Measurements from ENCODE around the gene BRSK2.

The BRSK2 gene

GRCh38 chr11:1456176-1456575, 66.4 kb downstream of the BRSK2 start:
- Histone ChIP-seq H3K36me3 (ENCODE audit: control insufficient read depth, insufficient read depth, low read length) (no peaks in the 10 kb centered on the region), H3K9me3 (ENCODE audit: control insufficient read depth, low read length) (no peaks in the 10 kb centered on the region), H3K27ac (ENCODE audit: low read depth, low read length, severe bottlenecking) (no peak overlapping the region), H3K4me3 (ENCODE audit: extremely low read depth, insufficient read depth, low read length, poor library complexity, severe bottlenecking) (no peak overlapping the region), H3K4me1 (ENCODE audit: control insufficient read depth, insufficient read depth, low read length, poor library complexity, severe bottlenecking) (no peaks in the 10 kb centered on the region)
- 94 to 95% methylated on average over 22 of the region's 22 CpGs for WGBS, 2 experiments (ENCODE audit: insufficient coverage in 2 of 2)

- Histone ChIP-seq H3K4me3 (ENCODE audit: extremely low read depth, insufficient read depth, low read length, poor library complexity, severe bottlenecking) (no peak overlapping the region), H3K9me3 (ENCODE audit: control insufficient read depth, low read length) (no peaks in the 10 kb centered on the region), H3K4me1 (ENCODE audit: control insufficient read depth, insufficient read depth, low read length, poor library complexity, severe bottlenecking) (no peaks in the 10 kb centered on the region), H3K36me3 (ENCODE audit: control insufficient read depth, insufficient read depth, low read length) (no peaks in the 10 kb centered on the region), H3K27ac (ENCODE audit: low read depth, low read length, severe bottlenecking) (no peak overlapping the region)
- 96% methylated on average over 41 to 43 of the region's 44 CpGs for WGBS, 2 experiments (ENCODE audit: insufficient coverage in 2 of 2)
Observed at GRCh38 chr11:1456596-1457325, 67.0 kb downstream of the BRSK2 start.

- Histone ChIP-seq H3K4me1 (ENCODE audit: control insufficient read depth, insufficient read depth, low read length, poor library complexity, severe bottlenecking) (no peaks in the 10 kb centered on the region), H3K27ac (ENCODE audit: low read depth, low read length, severe bottlenecking) (no peak overlapping the region), H3K4me3 (ENCODE audit: extremely low read depth, insufficient read depth, low read length, poor library complexity, severe bottlenecking) (no peak overlapping the region), H3K36me3 (ENCODE audit: control insufficient read depth, insufficient read depth, low read length) (no peaks in the 10 kb centered on the region), H3K9me3 (ENCODE audit: control insufficient read depth, low read length) (no peaks in the 10 kb centered on the region)
- 93 to 95% methylated on average over 7 to 9 of the region's 13 CpGs for WGBS, 2 experiments (ENCODE audit: insufficient coverage in 2 of 2)
Observed at GRCh38 chr11:1457326-1457680, 67.6 kb downstream of the BRSK2 start.

GRCh38 chr11:1457856-1458255, 68.1 kb downstream of the BRSK2 start:
- Histone ChIP-seq H3K4me1 (ENCODE audit: control insufficient read depth, insufficient read depth, low read length, poor library complexity, severe bottlenecking) (no peaks in the 10 kb centered on the region), H3K9me3 (ENCODE audit: control insufficient read depth, low read length) (no peaks in the 10 kb centered on the region), H3K4me3 (ENCODE audit: extremely low read depth, insufficient read depth, low read length, poor library complexity, severe bottlenecking) (no peak overlapping the region), H3K27ac (ENCODE audit: low read depth, low read length, severe bottlenecking) (no peak overlapping the region), H3K36me3 (ENCODE audit: control insufficient read depth, insufficient read depth, low read length) (no peaks in the 10 kb centered on the region)
- WGBS, 2 experiments (ENCODE audit: insufficient coverage in 2 of 2), result 93 to 94% methylated on average over 18 of the region's 18 CpGs

GRCh38 chr11:1458340-1459218, 68.8 kb downstream of the BRSK2 start:
- Histone ChIP-seq H3K27ac (ENCODE audit: low read depth, low read length, severe bottlenecking) (no peak overlapping the region), H3K4me1 (ENCODE audit: control insufficient read depth, insufficient read depth, low read length, poor library complexity, severe bottlenecking) (no peaks in the 10 kb centered on the region), H3K36me3 (ENCODE audit: control insufficient read depth, insufficient read depth, low read length) (no peaks in the 10 kb centered on the region), H3K4me3 (ENCODE audit: extremely low read depth, insufficient read depth, low read length, poor library complexity, severe bottlenecking) (no peak overlapping the region), H3K9me3 (ENCODE audit: control insufficient read depth, low read length) (no peaks in the 10 kb centered on the region)
- WGBS, 2 experiments (ENCODE audit: insufficient coverage in 2 of 2), result 57 to 64% methylated on average over 8 to 13 of the region's 18 CpGs

GRCh38 chr11:1459219-1459575, 69.5 kb downstream of the BRSK2 start:
- 88 to 94% methylated on average over 8 to 13 of the region's 14 CpGs for WGBS, 2 experiments (ENCODE audit: insufficient coverage in 2 of 2)
- Histone ChIP-seq H3K4me3 (ENCODE audit: extremely low read depth, insufficient read depth, low read length, poor library complexity, severe bottlenecking) (no peak overlapping the region), H3K4me1 (ENCODE audit: control insufficient read depth, insufficient read depth, low read length, poor library complexity, severe bottlenecking) (no peaks in the 10 kb centered on the region), H3K9me3 (ENCODE audit: control insufficient read depth, low read length) (no peaks in the 10 kb centered on the region), H3K36me3 (ENCODE audit: control insufficient read depth, insufficient read depth, low read length) (no peaks in the 10 kb centered on the region), H3K27ac (ENCODE audit: low read depth, low read length, severe bottlenecking) (no peak overlapping the region)

- WGBS, 2 experiments (ENCODE audit: insufficient coverage in 2 of 2), result 77 to 83% methylated on average over 23 to 27 of the region's 29 CpGs
- H3K27ac ChIP-seq (ENCODE audit: low read depth, low read length, severe bottlenecking), result no peak overlapping the region
Observed at GRCh38 chr11:1459764-1460395, 70.1 kb downstream of the BRSK2 start.

GRCh38 chr11:1460396-1460985, 70.8 kb downstream of the BRSK2 start:
- Histone ChIP-seq H3K9me3 (ENCODE audit: control insufficient read depth, low read length) (no peaks in the 10 kb centered on the region), H3K36me3 (ENCODE audit: control insufficient read depth, insufficient read depth, low read length) (no peaks in the 10 kb centered on the region), H3K4me3 (ENCODE audit: extremely low read depth, insufficient read depth, low read length, poor library complexity, severe bottlenecking) (no peak overlapping the region), H3K27ac (ENCODE audit: low read depth, low read length, severe bottlenecking) (no peak overlapping the region), H3K4me1 (ENCODE audit: control insufficient read depth, insufficient read depth, low read length, poor library complexity, severe bottlenecking) (no peaks in the 10 kb centered on the region)
- WGBS, 2 experiments (ENCODE audit: insufficient coverage in 2 of 2), result 95 to 99% methylated on average over 23 to 28 of the region's 44 CpGs

More at GRCh38 chr11:1459764-1460395, 70.1 kb downstream of the BRSK2 start:
- Histone ChIP-seq H3K9me3 (ENCODE audit: control insufficient read depth, low read length) (no peaks in the 10 kb centered on the region), H3K4me1 (ENCODE audit: control insufficient read depth, insufficient read depth, low read length, poor library complexity, severe bottlenecking) (no peaks in the 10 kb centered on the region), H3K36me3 (ENCODE audit: control insufficient read depth, insufficient read depth, low read length) (no peaks in the 10 kb centered on the region), H3K4me3 (ENCODE audit: extremely low read depth, insufficient read depth, low read length, poor library complexity, severe bottlenecking) (no peak overlapping the region)

- Histone ChIP-seq H3K36me3 (ENCODE audit: control insufficient read depth, insufficient read depth, low read length) (no peaks in the 10 kb centered on the region), H3K4me3 (ENCODE audit: extremely low read depth, insufficient read depth, low read length, poor library complexity, severe bottlenecking) (no peak overlapping the region), H3K9me3 (ENCODE audit: control insufficient read depth, low read length) (no peaks in the 10 kb centered on the region), H3K27ac (ENCODE audit: low read depth, low read length, severe bottlenecking) (no peak overlapping the region), H3K4me1 (ENCODE audit: control insufficient read depth, insufficient read depth, low read length, poor library complexity, severe bottlenecking) (no peaks in the 10 kb centered on the region)
- WGBS, 2 experiments (ENCODE audit: insufficient coverage in 2 of 2), result 89 to 93% methylated on average over 42 to 43 of the region's 50 CpGs
Observed at GRCh38 chr11:1460986-1461825, 71.5 kb downstream of the BRSK2 start.

Data from mesodermal cell (in vitro differentiated cells).